PFSK-1 (cell line): Measurements from ENCODE around the gene PFDN4.

Experiments
- FOXP2 ChIP-seq: optimal IDR thresholded peaks from 2 replicates; pipeline ENCODE3; 2011; ENCODE audit warnings: borderline replicate concordance, control low read depth, inconsistent platforms; ENCODE audit not compliant: insufficient read depth; ENCODE audit errors: extremely low read length, extremely low read depth
- POLR2AphosphoS5 ChIP-seq: IDR thresholded peaks from 2 replicates; pipeline ENCODE4 v1.6.1; 2012; ENCODE audit warnings: low read depth, mild to moderate bottlenecking, control low read depth, low read length, moderate library complexity
- REST ChIP-seq, 2 experiments: IDR thresholded peaks; 2 replicates each; pipeline versions ENCODE4 v1.6.1 to v1.8.0; 2011 to 2012; ENCODE audit warnings: low read depth in 2 of 2, low read length in 2 of 2, control low read depth in 1 of 2, inconsistent platforms in 1 of 2, mild to moderate bottlenecking in 1 of 2, moderate library complexity in 1 of 2; ENCODE audit not compliant: insufficient read depth in 1 of 2
- SIN3A ChIP-seq: IDR thresholded peaks from 2 replicates; pipeline ENCODE4 v1.6.1; 2012; ENCODE audit warnings: mild to moderate bottlenecking, low read length, moderate library complexity, borderline replicate concordance; ENCODE audit not compliant: insufficient read depth
- TAF1 ChIP-seq: IDR thresholded peaks from 2 replicates; pipeline ENCODE4 v1.6.1; 2012; ENCODE audit warnings: low read length, control low read depth, borderline replicate concordance; ENCODE audit not compliant: insufficient read depth

Gene PFDN4

GRCh38 chr20:54170026-54170471 lies 37.8 kb upstream of the PFDN4 start:
- TF ChIP-seq SIN3A: no peak
- TF ChIP-seq TAF1: no peak
- no peak for TF ChIP-seq REST (IDR thresholded peaks at IDR 0.05; ENCODE audit: insufficient read depth in 1 of 2, low read depth in 2 of 2, low read length in 2 of 2)
- TF ChIP-seq POLR2AphosphoS5: no peak
- no peak for TF ChIP-seq FOXP2

- no peak for TF ChIP-seq SIN3A
Measured at GRCh38 chr20:54170963-54171362, 36.9 kb upstream of the PFDN4 start.

GRCh38 chr20:54172532-54172855 lies 35.4 kb upstream of the PFDN4 start:
- TF ChIP-seq FOXP2 (no peak), REST (IDR thresholded peaks at IDR 0.05; ENCODE audit: insufficient read depth in 1 of 2, low read depth in 2 of 2, low read length in 2 of 2) (no peak), SIN3A (no peak), TAF1 (no peak), POLR2AphosphoS5 (no peak)

- TF ChIP-seq REST (IDR thresholded peaks at IDR 0.05; ENCODE audit: insufficient read depth in 1 of 2, low read depth in 2 of 2, low read length in 2 of 2) (no peak), TAF1 (no peak), SIN3A (no peak), POLR2AphosphoS5 (no peak), FOXP2 (no peak)
Measured at GRCh38 chr20:54172856-54173652, 34.8 kb upstream of the PFDN4 start.

GRCh38 chr20:54173653-54174456 lies 34.0 kb upstream of the PFDN4 start, which contains the start of gene CYP24A1:
Gene CYP24A1 (minus strand): TSS chr20:54173986. CDS start chr20:54173579, 407 bp downstream.
- no peak for TF ChIP-seq SIN3A
- no peak for TF ChIP-seq FOXP2
- no peak for TF ChIP-seq REST (IDR thresholded peaks at IDR 0.05; ENCODE audit: insufficient read depth in 1 of 2, low read depth in 2 of 2, low read length in 2 of 2)
